Gastroesophageal sphincter (tissue), 3 donors: ENCODE measurements around the gene VIM.
A peak's percentile ranks its signal among the peaks of the same experiment; 100 is the strongest.

Experiments
- CTCF ChIP-seq, 4 experiments: fragments of 200-600 bp in 2 of 4; fragments of 450-650 bp in 2 of 4; sonication (generic) in 1 of 4; IDR thresholded peaks; one replicate each; pipeline ENCODE4 v1.5.1; 2017 to 2019; ENCODE audit warnings: antibody characterized with exemption in 4 of 4, mild to moderate bottlenecking in 2 of 4, moderate library complexity in 2 of 4
- POLR2A ChIP-seq, 2 donors: fragments of 450-650 bp; IDR thresholded peaks; one replicate each; pipeline ENCODE4 v1.6.1; 2017; ENCODE audit warnings: antibody characterized with exemption in 2 of 2, mild to moderate bottlenecking in 2 of 2, moderate library complexity in 1 of 2
- POLR2AphosphoS5 ChIP-seq: sonication (generic); formaldehyde crosslinking; IDR thresholded peaks from one replicate; pipeline ENCODE4 v1.6.1; 2017; ENCODE audit warnings: antibody characterized with exemption

DNA sequence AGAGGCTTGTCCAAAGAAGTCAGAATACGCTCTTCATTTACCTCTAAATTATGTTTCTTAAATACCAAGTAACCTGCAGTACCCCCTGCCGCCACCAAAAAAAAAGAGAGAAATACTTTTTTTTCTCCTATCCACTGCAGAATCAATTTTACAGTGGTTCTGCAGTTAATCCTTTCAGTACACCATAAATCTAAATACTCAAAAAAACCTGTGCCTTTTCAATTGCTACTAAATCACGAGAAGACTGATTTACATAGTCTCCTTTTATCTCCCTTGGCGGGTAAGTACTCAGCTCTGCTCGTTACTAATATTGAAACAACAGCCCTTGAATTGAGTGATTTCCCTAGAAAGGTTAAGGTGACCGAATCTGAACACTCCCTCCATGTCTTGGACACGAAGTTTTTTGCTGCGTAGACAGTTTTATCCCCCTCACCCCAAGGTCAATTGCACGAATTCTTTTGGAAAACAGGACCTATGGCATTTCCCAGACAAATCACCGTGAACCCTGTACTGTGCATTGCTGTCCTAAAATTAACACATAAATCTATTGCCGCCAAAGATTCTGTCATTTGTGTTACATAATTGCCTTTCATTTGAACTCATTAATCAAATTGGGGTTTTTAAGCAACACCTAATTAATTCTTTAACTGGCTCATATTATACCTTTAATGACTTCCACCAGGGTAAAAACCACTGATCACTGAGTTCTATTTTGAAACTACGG, 512 bp upstream of the VIM start:
- TF ChIP-seq CTCF (IDR thresholded peaks at IDR 0.05) (peak; percentile 52 to 75 (median 58)), POLR2AphosphoS5 (no peak), POLR2A (IDR thresholded peaks at IDR 0.05) (no peak)
